Stimulated activated CD8-positive, alpha-beta memory T cell treated with anti-CD3 and anti-CD28 coated beads, Interleukin-4, amount 100 ng/mL, for 24 hours (primary cell): ENCODE data around the gene ZNF268.
"Not testable (repeated sequence)": the region's sequence is repeated elsewhere in the genome, so short reads cannot be mapped to it uniquely, and the experiment has no call there.

Experiments used
- DNase-seq: peaks from one replicate; pipeline ENCODE4 v3.0.0-alpha.2; 2020; ENCODE audit warnings: low read depth

The ZNF268 gene

GRCh38 chr12:133227281-133227852, 46.1 kb downstream of the ZNF268 start:
- DNase-seq: no peak

- no peak for DNase-seq
These were observed 49.7 kb downstream of the ZNF268 start for GRCh38 chr12:133231001-133231400.

GRCh38 chr12:133233006-133233405, 51.7 kb downstream of the ZNF268 start:
- no peak for DNase-seq

- DNase-seq: no peak
These were observed 52.8 kb downstream of the ZNF268 start for GRCh38 chr12:133233993-133234564.

- DNase-seq: no peak
These were observed 53.7 kb downstream of the ZNF268 start for GRCh38 chr12:133234971-133235370.

GRCh38 chr12:133235401-133236112, 54.3 kb downstream of the ZNF268 start, which contains the start of gene ANHX:
Gene ANHX, minus strand, starts transcription at chr12:133235877. Its CDS starts 1,521 bp downstream, at chr12:133234356.
- DNase-seq: no peak

GRCh38 chr12:133236144-133236543, 54.8 kb downstream of the ZNF268 start:
- no peak for DNase-seq

- no peak for DNase-seq
These were observed 55.3 kb downstream of the ZNF268 start for GRCh38 chr12:133236556-133236955.

- DNase-seq: no peak
These were observed 70.4 kb downstream of the ZNF268 start for GRCh38 chr12:133251732-133252131.

- not testable (repeated sequence) for DNase-seq
These were observed 74.5 kb downstream of the ZNF268 start for GRCh38 chr12:133255833-133256232.

GRCh38 chr12:133256321-133256720, 75.0 kb downstream of the ZNF268 start:
- DNase-seq: no peak

GRCh38 chr12:133264173-133264572, 82.9 kb downstream of the ZNF268 start:
- no peak for DNase-seq
